H1 (cell line): Measurements from ENCODE around the gene DIPK1C. TPM values are rescaled to one million over a fixed set of nuclear protein-coding genes. Genes with fewer than 3 reads are reported as not detected.

Source experiments
- CTCF ChIA-PET: fragments of 300-600 bp; sonication (Branson Sonifier 250); formaldehyde crosslinking; loops from one replicate; lab custom pipeline; 2021; ENCODE audit not compliant: partially characterized antibody; lab: Charles Lee
- POLR2A ChIA-PET: fragments of 300-600 bp; sonication (Branson Sonifier 250); formaldehyde crosslinking; loops from one replicate; lab custom pipeline; 2021; ENCODE audit warnings: inconsistent platforms; ENCODE audit not compliant: partially characterized antibody; lab: Charles Lee
- DNase-seq, 2 experiments: peaks; one replicate each; pipeline versions ENCODE4 v3.0.0 to v3.0.0-alpha.2; 2010 to 2022; ENCODE audit warnings: low spot score in 2 of 2, low read depth in 1 of 2, mixed read lengths in 1 of 2
- FAIRE-seq: peaks from 2 replicates; lab custom pipeline; 2011; peaks lifted over from hg19 to GRCh38; lab: Jason Lieb, UNC
- H2AFZ ChIP-seq: 2 replicates; pipeline ENCODE4 v1.8.1; 2012; ENCODE audit warnings: low read length, inconsistent platforms
- H2AK5ac ChIP-seq: 2 replicates; pipeline ENCODE4 v1.6.1; 2013; ENCODE audit warnings: low read depth, low read length
- H2BK120ac ChIP-seq: replicated peaks from 2 replicates; pipeline ENCODE3; 2013; ENCODE audit warnings: low read depth, low read length, inconsistent platforms
- H2BK12ac ChIP-seq: 2 replicates; pipeline ENCODE4 v1.6.1; 2013; ENCODE audit warnings: low read depth, low read length
- H2BK15ac ChIP-seq: 2 replicates; pipeline ENCODE4 v1.6.1; 2013; ENCODE audit warnings: low read length
- H2BK20ac ChIP-seq: 2 replicates; pipeline ENCODE4 v1.6.1; 2013; ENCODE audit warnings: low read length
- H2BK5ac ChIP-seq: 2 replicates; pipeline ENCODE4 v1.6.1; 2013; ENCODE audit warnings: low read depth, low read length
- H3K14ac ChIP-seq: 2 replicates; pipeline ENCODE4 v1.6.1; 2013; ENCODE audit warnings: inconsistent platforms; ENCODE audit not compliant: insufficient read length
- H3K18ac ChIP-seq: 2 replicates; pipeline ENCODE4 v1.6.1; 2013; ENCODE audit warnings: low read length; ENCODE audit errors: extremely low read depth
- H3K23ac ChIP-seq: 2 replicates; pipeline ENCODE4 v1.6.1; 2013; ENCODE audit warnings: inconsistent platforms; ENCODE audit not compliant: insufficient read length
- H3K23me2 ChIP-seq: 2 replicates; pipeline ENCODE4 v1.6.1; 2013; ENCODE audit warnings: low read depth, low read length
- H3K27ac ChIP-seq: 2 replicates; pipeline ENCODE4 v1.6.1; 2011; ENCODE audit warnings: low read depth, low read length, inconsistent platforms
- H3K27me3 ChIP-seq, 4 experiments: replicated peaks in 1 of 4; 1 replicate in 1 of 4; 2 replicates in 3 of 4; pipeline versions ENCODE4 v1.6.1 to v1.8.1; 2011 to 2013; ENCODE audit warnings: low read length in 3 of 4, mild to moderate bottlenecking in 3 of 4, inconsistent platforms in 2 of 4, mixed read lengths in 2 of 4, moderate library complexity in 1 of 4; ENCODE audit not compliant: control insufficient read depth in 3 of 4, insufficient read depth in 3 of 4; ENCODE audit errors: extremely low read depth in 1 of 4
- H3K36me3 ChIP-seq, 4 experiments: 2 replicates each; pipeline versions ENCODE4 v1.6.1 to v1.8.1; 2011 to 2013; ENCODE audit warnings: mild to moderate bottlenecking in 4 of 4, low read length in 3 of 4, moderate library complexity in 2 of 4, control low read depth in 1 of 4, inconsistent platforms in 1 of 4; ENCODE audit not compliant: insufficient read depth in 4 of 4, control insufficient read depth in 2 of 4
- H3K4ac ChIP-seq: replicated peaks from 2 replicates; pipeline ENCODE3; 2013; ENCODE audit warnings: low read length, low read depth, mixed read lengths, inconsistent platforms; ENCODE audit not compliant: insufficient read length
- H3K4me1 ChIP-seq, 4 experiments: replicated peaks in 1 of 4; 1 replicate in 1 of 4; 2 replicates in 3 of 4; pipeline versions ENCODE4 v1.6.1 to v1.8.1; 2011 to 2013; ENCODE audit warnings: low read length in 3 of 4, inconsistent platforms in 2 of 4, mixed read lengths in 1 of 4; ENCODE audit not compliant: insufficient read depth in 4 of 4, control insufficient read depth in 3 of 4
- H3K4me2 ChIP-seq, 2 experiments: 2 replicates each; pipeline versions ENCODE4 v1.6.1 to v1.8.1; 2011 to 2013; ENCODE audit warnings: low read depth in 2 of 2, low read length in 2 of 2, control low read depth in 1 of 2, inconsistent platforms in 1 of 2, mild to moderate bottlenecking in 1 of 2; ENCODE audit not compliant: insufficient read depth in 1 of 2
- H3K4me3 ChIP-seq, 4 experiments: fragments of 200-600, 300-600 bp in 1 of 4; sonication (generic), shearing (Covaris generic), sonication (Bioruptor Twin) in 1 of 4; 2 replicates each; pipeline versions ENCODE4 v1.5.1 to v1.8.1; 2011 to 2016; ENCODE audit warnings: low read length in 4 of 4, low read depth in 3 of 4, control low read depth in 2 of 4, inconsistent platforms in 2 of 4, mild to moderate bottlenecking in 2 of 4, mixed read lengths in 1 of 4, moderate library complexity in 1 of 4; ENCODE audit not compliant: insufficient read depth in 2 of 4; ENCODE audit errors: extremely low read depth in 1 of 4
- H3K56ac ChIP-seq: replicated peaks from 2 replicates; pipeline ENCODE3; 2013; ENCODE audit warnings: low read depth, mild to moderate bottlenecking, mixed read lengths, low read length, inconsistent platforms; ENCODE audit not compliant: insufficient read length
- H3K79me1 ChIP-seq: 2 replicates; pipeline ENCODE4 v1.6.1; 2013; ENCODE audit warnings: low read depth, low read length, control low read depth
- H3K79me2 ChIP-seq, 2 experiments: 2 replicates each; pipeline versions ENCODE4 v1.6.1 to v1.8.1; 2012 to 2013; ENCODE audit warnings: low read length in 2 of 2, mild to moderate bottlenecking in 2 of 2, inconsistent platforms in 1 of 2; ENCODE audit not compliant: insufficient read depth in 2 of 2, control insufficient read depth in 1 of 2
- H3K9ac ChIP-seq, 4 experiments: replicated peaks in 1 of 4; 1 replicate in 1 of 4; 2 replicates in 3 of 4; pipeline versions ENCODE4 v1.6.1 to v1.8.1; 2011 to 2013; ENCODE audit warnings: low read depth in 3 of 4, low read length in 3 of 4, control low read depth in 2 of 4, mild to moderate bottlenecking in 2 of 4, moderate library complexity in 2 of 4, inconsistent platforms in 1 of 4; ENCODE audit errors: extremely low read depth in 1 of 4
- H3K9me3 ChIP-seq, 2 experiments: 2 replicates each; pipeline versions ENCODE4 v1.6.1 to v1.8.1; 2012 to 2013; ENCODE audit warnings: mild to moderate bottlenecking in 2 of 2, moderate library complexity in 2 of 2, control low read depth in 1 of 2, inconsistent platforms in 1 of 2, low read depth in 1 of 2, low read length in 1 of 2, mixed read lengths in 1 of 2; ENCODE audit not compliant: insufficient read depth in 2 of 2
- H4K20me1 ChIP-seq, 2 experiments: replicated peaks in 1 of 2; 2 replicates each; pipeline versions ENCODE3 to v1.8.1; 2011 to 2013; ENCODE audit warnings: inconsistent platforms in 2 of 2, low read length in 2 of 2, mild to moderate bottlenecking in 1 of 2; ENCODE audit not compliant: insufficient read depth in 2 of 2, control insufficient read depth in 1 of 2
- H4K5ac ChIP-seq: 2 replicates; pipeline ENCODE4 v1.6.1; 2013; ENCODE audit warnings: low read length, low read depth, mixed read lengths, inconsistent platforms; ENCODE audit not compliant: insufficient read length
- H4K8ac ChIP-seq: 2 replicates; pipeline ENCODE4 v1.8.0; 2013; ENCODE audit warnings: mild to moderate bottlenecking, moderate library complexity, low read length, inconsistent platforms; ENCODE audit not compliant: insufficient read depth; ENCODE audit errors: extremely low read depth
- H4K91ac ChIP-seq: replicated peaks from 2 replicates; pipeline ENCODE3; 2013; ENCODE audit warnings: low read length, mixed read lengths, inconsistent platforms; ENCODE audit not compliant: insufficient read length
- BRCA1 ChIP-seq: IDR thresholded peaks from 2 replicates; pipeline ENCODE4 v1.6.1; 2012; ENCODE audit warnings: low read depth, low read length, improper control_type of control experiment
- RAD21 ChIP-seq, 2 experiments: IDR thresholded peaks in 1 of 2; conservative IDR thresholded peaks in 1 of 2; 2 replicates each; pipeline ENCODE4 v1.6.1; 2011; ENCODE audit warnings: low read depth in 2 of 2, low read length in 2 of 2, improper control_type of control experiment in 1 of 2, inconsistent platforms in 1 of 2, mild to moderate bottlenecking in 1 of 2, moderate library complexity in 1 of 2
- RBBP5 ChIP-seq: IDR thresholded peaks from 2 replicates; pipeline ENCODE4 v1.7.1; 2012; ENCODE audit warnings: low read depth, mild to moderate bottlenecking, inconsistent platforms, low read length, moderate library complexity, borderline replicate concordance
- RNF2 ChIP-seq: fragments of 200-900, 300-1000 bp; sonication (generic); IDR thresholded peaks from 2 replicates; pipeline ENCODE4 v1.7.1; 2016; ENCODE audit warnings: borderline replicate concordance, low read depth, mild to moderate bottlenecking, antibody characterized with exemption, low read length; ENCODE audit not compliant: poor library complexity, severe bottlenecking; ENCODE audit errors: missing control alignments
- TAF7 ChIP-seq: optimal IDR thresholded peaks from 2 replicates; pipeline ENCODE3; 2011; ENCODE audit warnings: low read depth, mild to moderate bottlenecking, inconsistent platforms, low read length, moderate library complexity, borderline replicate concordance
- WGBS, 2 experiments: shearing (Covaris generic) in 1 of 2; methylation state at CpG; one replicate each; pipeline versions ENCODE4 v1.1.6 to v1.1.7; 2013 to 2015; ENCODE audit warnings: low lambda C conversion rate in 2 of 2, mixed read lengths in 2 of 2, inconsistent platforms in 1 of 2, low coverage in 1 of 2, missing lambda C conversion rate in 1 of 2; ENCODE audit not compliant: insufficient replicate concordance in 2 of 2, insufficient coverage in 1 of 2, insufficient read length in 1 of 2; ENCODE audit errors: extremely low coverage in 1 of 2, missing lambda C conversion rate in 1 of 2; 5-methylcytosine and 5-hydroxymethylcytosine counted together
- polyA plus RNA-seq, 7 experiments: library from polyadenylated mRNA; depleted of rRNA in 3 of 7; stranded (reverse) in 5 of 7; unstranded in 2 of 7; fragments of >200 nt in 5 of 7; fragments of 200-250 nt in 2 of 7; gene quantifications; 1 replicate in 5 of 7; 2 replicates in 1 of 7; 4 replicates in 1 of 7; pipeline versions ENCODE4 v1.2.1 to v1.2.3, GENCODE V29; 2011 to 2013; ENCODE audit warnings: missing spikeins in 2 of 7, mixed read lengths in 2 of 7
- total RNA-seq: library from RNA; stranded (reverse); fragmentation: NEBNext Ultra II Directional; extraction: Animal tissue kit (Norgen Biotek cat#: 25700); gene quantifications from 2 replicates; pipeline ENCODE4 v1.2.1, GENCODE V29; 2021

Gene DIPK1C
- total and polyA plus RNA-seq, 2 of the 8 experiments (the other 6 are each of a cell fraction or from before 2014, with no cell fraction given) = 0.08 TPM; not detected in 1

DNA sequence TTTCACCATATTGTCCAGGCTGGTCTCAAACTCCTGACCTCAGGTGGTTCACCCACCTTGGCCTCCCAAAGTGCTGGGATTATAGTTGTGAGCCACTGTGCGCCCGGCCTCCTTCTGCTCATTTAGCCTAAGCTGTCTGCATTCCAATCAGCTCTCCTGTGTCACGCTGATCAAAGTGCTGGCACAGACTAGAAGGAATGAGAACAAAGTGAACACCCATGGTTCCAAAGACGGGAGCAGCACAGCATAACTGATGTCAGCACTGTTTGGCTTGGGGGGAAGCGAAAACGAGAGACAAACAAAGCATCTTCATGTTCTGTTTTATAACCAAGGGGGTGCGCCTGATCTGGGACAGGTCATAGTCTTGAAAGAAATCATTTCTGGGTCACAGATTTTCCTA, 43.3 kb downstream of the DIPK1C start:
- no peak overlapping the region for H3K4me2 ChIP-seq
- no peak overlapping the region for H3K4ac ChIP-seq
- DNase-seq (no peak), FAIRE-seq (no peak)
- H2BK20ac ChIP-seq = no peak overlapping the region
- no peak overlapping the region for H3K4me3 ChIP-seq
- no peak overlapping the region for H4K5ac ChIP-seq
- peaks cover 0 to 10% (median 5%) of the 10 kb centered on the region in 4 experiments; a peak in 6 of 7 replicates for H3K4me1 ChIP-seq
- no peaks in the 10 kb centered on the region for H3K79me1 ChIP-seq
- no peak overlapping the region for H4K91ac ChIP-seq
- H4K20me1 ChIP-seq = no peaks in the 10 kb centered on the region
- whole genome bisulfite sequencing, 2 experiments = 89% methylated on average over 7 of the region's 7 CpGs; no CpG with 5 or more reads in 1 of the 2 experiments
- H3K27me3 ChIP-seq = no peaks in the 10 kb centered on the region
- H3K18ac ChIP-seq = no peak overlapping the region
- POLR2A ChIA-PET = no interaction called here
- H3K56ac ChIP-seq = no peak overlapping the region
- no peak overlapping the region for H3K23ac ChIP-seq
- no peak overlapping the region for H2BK120ac ChIP-seq
- no peak overlapping the region for H2BK15ac ChIP-seq
- TF ChIP-seq TAF7 (no peak), BRCA1 (no peak), RNF2 (no peak), RBBP5 (no peak), RAD21 (IDR thresholded peaks at IDR 0.05 in 1 of 2, conservative IDR thresholded peaks at IDR 0.05 in 1 of 2; ENCODE audit: low read depth in 2 of 2, low read length in 2 of 2) (no peak)
- TF ChIP-seq, all 59 proteins: peak for 0
- Histone ChIP-seq H4K8ac (no peak overlapping the region), H3K9me3 (no peaks in the 10 kb centered on the region), H2AFZ (no peak overlapping the region), H3K23me2 (no peaks in the 10 kb centered on the region), H2BK12ac (0 out of 2 replicates have a peak overlapping the region, but pooled peaks have one; percentile 17), H2BK5ac (no peak overlapping the region), H3K9ac (no peak overlapping the region), H3K27ac (no peak overlapping the region), H3K36me3 (no peaks in the 10 kb centered on the region), H2AK5ac (no peak overlapping the region), H3K79me2 (no peaks in the 10 kb centered on the region), H3K14ac (no peak overlapping the region)
- CTCF ChIA-PET = interaction anchor here (0.9 to 1.9 kb wide), 3 partner anchors 12 to 69 kb away, joined by 3 to 4 read pairs (median 3); no protein-coding TSS in a partner anchor
